Pancreas (tissue), 10 donors: ENCODE measurements around the gene PAX5. TPM values are rescaled to one million over a fixed set of nuclear protein-coding genes. Genes with fewer than 3 reads are reported as not detected.

Experiments
- ATAC-seq, 4 donors: fragments of 200-7000 bp; cut with Tn5 transposase; one replicate each; pipeline versions ENCODE4 v1.8.0 to v1.9.1; 2020; ENCODE audit warnings: mild to moderate bottlenecking in 4 of 4, moderate library complexity in 4 of 4
- DNase-seq, 6 donors: peaks; one replicate each; pipeline ENCODE4 v3.0.0-alpha.2; 2020
- FAIRE-seq: peaks from 2 replicates; lab custom pipeline; 2012; peaks lifted over from hg19 to GRCh38; lab: Jason Lieb, UNC
- H3K27ac ChIP-seq, 4 donors: fragments of 200-600 bp; sonication (generic); 1 replicate in 3 of 4; 2 replicates in 1 of 4; pipeline versions ENCODE4 v1.5.0 to v1.8.0; 2020
- H3K27me3 ChIP-seq, 4 donors: fragments of 200-600 bp; one replicate each; pipeline ENCODE4 v1.8.0; 2021
- H3K36me3 ChIP-seq, 3 donors: fragments of 200-600 bp; sonication (generic) in 1 of 3; one replicate each; pipeline versions ENCODE4 v1.5.0 to v1.8.0; 2020 to 2021
- H3K4me1 ChIP-seq, 3 donors: fragments of 200-600 bp; one replicate each; pipeline ENCODE4 v1.8.0; 2021
- H3K4me3 ChIP-seq, 4 donors: fragments of 200-600 bp; sonication (generic) in 2 of 4; one replicate each; pipeline versions ENCODE4 v1.5.0 to v1.8.0; 2020 to 2021
- H3K9me3 ChIP-seq, 4 donors: fragments of 200-600 bp; one replicate each; pipeline ENCODE4 v1.8.0; 2021
- CTCF ChIP-seq, 4 donors: fragments of 200-600 bp; sonication (generic) in 3 of 4; IDR thresholded peaks; one replicate each; pipeline versions ENCODE4 v1.5.0 to v1.8.0; 2021; ENCODE audit warnings: antibody characterized with exemption in 4 of 4
- WGBS, 2 donors: extraction: QIAGEN DNeasy Blood & Tissue Kit; methylation state at CpG; one replicate each; pipeline ENCODE4 v1.1.7; 2013; 5-methylcytosine and 5-hydroxymethylcytosine counted together
- intact Hi-C, 3 donors: fragments of 100-400 bp; cut with DNase I; formaldehyde crosslinking; loops; one replicate each; pipeline versions ENCODE4 v1.11.1 to v1.14.2; 2022
- polyA plus RNA-seq, 2 donors: library from polyadenylated mRNA; stranded (reverse); fragments of 200-250 nt; gene quantifications; one replicate each; pipeline ENCODE4 v1.2.3, GENCODE V29; 2013
- total RNA-seq, 6 donors: library from RNA; stranded (reverse); fragmentation: NEBNext Ultra II Directional in 4 of 6; extraction: Animal tissue kit (Norgen Biotek cat#: 25700) in 4 of 6; gene quantifications; one replicate each; pipeline versions ENCODE4 v1.2.1 to v1.2.4, GENCODE V29; 2021 to 2023
- donor health status: healthy with polysubstance abuse.
- donor health status: DM: no; HTN: no; CAD: no; lungs with moderate emphysema.
- donor health status: DM: no; HTN: no; CAD: no.
- donor health status: control.
- donor health status: control.
- donor health status: Bipolar disorder and iron deficiency.
- donor health status: DM: yes; HTN: yes; CAD: no.
- donor health status: DM: no; HTN: no; CAD: no.
- donor health status: DM: no; HTN: no; CAD: no.
- donor health status: DM: yes; HTN: yes; CAD: no.

The PAX5 gene
- total and polyA plus RNA-seq, 8 donors, result under 0.01 to 0.35 (median 0.28) TPM; not detected in 1

GRCh38 chr9:36889844-36890243 lies 144.2 kb downstream of the PAX5 start:
- TF ChIP-seq CTCF (IDR thresholded peaks at IDR 0.05), result no peak
- intact Hi-C loops, result loop anchor here in 1 of 3 donors (10.0 kb wide), 1 partner anchor 485 kb away; no protein-coding TSS in a partner anchor
- ATAC-seq (no peak), DNase-seq (no peak), FAIRE-seq (no peak)
- Histone ChIP-seq H3K36me3 (no peaks in the 10 kb centered on the region), H3K4me3 (no peak overlapping the region), H3K9me3 (no peaks in the 10 kb centered on the region), H3K4me1 (no peaks in the 10 kb centered on the region), H3K27me3 (no peaks in the 10 kb centered on the region), H3K27ac (no peak overlapping the region)
- WGBS, 2 donors, result 57% methylated on average over 6 of the region's 6 CpGs

GRCh38 chr9:36888551-36888950 lies 145.5 kb downstream of the PAX5 start:
- Histone ChIP-seq H3K27ac (no peak overlapping the region), H3K4me3 (no peak overlapping the region), H3K36me3 (no peaks in the 10 kb centered on the region), H3K27me3 (no peaks in the 10 kb centered on the region), H3K4me1 (no peaks in the 10 kb centered on the region), H3K9me3 (no peaks in the 10 kb centered on the region)
- intact Hi-C loops, result loop anchor here in 1 of 3 donors (10.0 kb wide), 1 partner anchor 486 kb away; no protein-coding TSS in a partner anchor
- no peak for TF ChIP-seq CTCF (IDR thresholded peaks at IDR 0.05)
- ATAC-seq (no peak), DNase-seq (peak in 1 of 6 donors; percentile 39), FAIRE-seq (no peak)
- 62 to 73% methylated on average over 7 of the region's 7 CpGs for whole genome bisulfite sequencing, 2 donors

GRCh38 chr9:36884721-36885120 lies 149.3 kb downstream of the PAX5 start:
- ATAC-seq (no peak), DNase-seq (peak in 1 of 6 donors; percentile 15), FAIRE-seq (no peak)
- Histone ChIP-seq H3K27me3 (no peaks in the 10 kb centered on the region), H3K4me1 (no peaks in the 10 kb centered on the region), H3K36me3 (no peaks in the 10 kb centered on the region), H3K4me3 (no peak overlapping the region), H3K9me3 (no peaks in the 10 kb centered on the region), H3K27ac (no peak overlapping the region)
- 71% methylated on average over 6 of the region's 6 CpGs for WGBS, 2 donors
- intact Hi-C loops, result loop anchor here in 1 of 3 donors (10.0 kb wide), 1 partner anchor 490 kb away; no protein-coding TSS in a partner anchor
- no peak for TF ChIP-seq CTCF (IDR thresholded peaks at IDR 0.05)

- 68 to 77% methylated on average over 3 of the region's 3 CpGs for WGBS, 2 donors
- no peaks in the 10 kb centered on the region for H3K36me3 ChIP-seq
- H3K4me1 ChIP-seq, result no peaks in the 10 kb centered on the region
- no peak for FAIRE-seq
- no peak for TF ChIP-seq CTCF (IDR thresholded peaks at IDR 0.05)
- H3K27me3 ChIP-seq, result no peaks in the 10 kb centered on the region
- intact Hi-C loops, result loop anchor here in 1 of 3 donors (10.0 kb wide), 1 partner anchor 492 kb away; no protein-coding TSS in a partner anchor
- no peak overlapping the region for H3K27ac ChIP-seq
- ATAC-seq, result no peak
- DNase-seq, result peak in 1 of 6 donors; percentile 16
- H3K4me3 ChIP-seq, result no peak overlapping the region
- H3K9me3 ChIP-seq, result no peaks in the 10 kb centered on the region
These were observed 151.5 kb downstream of the PAX5 start for GRCh38 chr9:36882594-36882993.

- no peaks in the 10 kb centered on the region for H3K4me1 ChIP-seq
- no peak for TF ChIP-seq CTCF (IDR thresholded peaks at IDR 0.05)
- no peaks in the 10 kb centered on the region for H3K36me3 ChIP-seq
- no peak overlapping the region for H3K4me3 ChIP-seq
- H3K27ac ChIP-seq, result no peak overlapping the region
- intact Hi-C loops, result loop anchor here in 1 of 3 donors (10.0 kb wide), 1 partner anchor 493 kb away; no protein-coding TSS in a partner anchor
- no peaks in the 10 kb centered on the region for H3K9me3 ChIP-seq
- DNase-seq (peak in 1 of 6 donors; percentile 38), FAIRE-seq (no peak), ATAC-seq (no peak)
- 68 to 69% methylated on average over 31 of the region's 31 CpGs for WGBS, 2 donors
- no peaks in the 10 kb centered on the region for H3K27me3 ChIP-seq
These were observed 152.2 kb downstream of the PAX5 start for GRCh38 chr9:36881743-36882441.
